ENCODE results near the gene VPS18.

DNA sequence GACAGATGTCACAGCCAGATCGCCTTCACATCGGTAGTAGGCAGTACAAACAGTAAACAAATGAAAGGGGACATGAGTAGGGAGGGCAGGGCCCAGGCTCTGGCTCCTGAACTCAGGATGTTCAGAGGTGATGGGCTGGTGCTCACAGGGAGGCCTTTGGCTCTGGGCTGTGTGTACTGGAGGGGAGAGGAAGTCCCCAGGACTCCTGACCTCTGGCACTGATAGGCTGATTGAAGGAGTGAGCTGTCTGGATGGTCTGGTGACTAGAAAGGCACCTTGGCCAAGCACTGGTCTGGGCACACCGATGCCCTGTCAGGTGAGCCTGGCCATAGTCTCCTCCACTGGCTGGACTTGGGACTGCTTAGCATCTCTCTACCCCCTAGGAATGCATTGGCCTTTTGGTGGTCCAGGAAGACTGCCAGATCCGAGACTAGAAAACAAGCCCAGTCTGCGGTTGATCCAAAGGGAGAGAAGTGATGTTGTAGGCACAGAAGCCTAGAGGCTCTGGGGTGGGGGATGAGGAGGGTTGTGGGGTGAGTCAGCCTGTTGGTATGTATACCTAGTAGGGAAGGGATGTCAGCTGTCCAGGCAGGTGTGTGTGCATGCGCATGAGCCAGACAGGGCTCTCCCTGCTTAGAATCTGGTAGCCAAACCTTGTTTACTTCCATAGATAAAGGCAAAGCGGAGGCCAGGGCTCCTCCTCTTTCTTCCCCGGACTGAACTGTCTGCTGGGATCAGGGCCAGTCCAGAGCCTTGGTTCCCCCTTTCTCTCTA, 48.6 kb upstream of the VPS18 start:
- TF ChIP-seq, protein P1, sequence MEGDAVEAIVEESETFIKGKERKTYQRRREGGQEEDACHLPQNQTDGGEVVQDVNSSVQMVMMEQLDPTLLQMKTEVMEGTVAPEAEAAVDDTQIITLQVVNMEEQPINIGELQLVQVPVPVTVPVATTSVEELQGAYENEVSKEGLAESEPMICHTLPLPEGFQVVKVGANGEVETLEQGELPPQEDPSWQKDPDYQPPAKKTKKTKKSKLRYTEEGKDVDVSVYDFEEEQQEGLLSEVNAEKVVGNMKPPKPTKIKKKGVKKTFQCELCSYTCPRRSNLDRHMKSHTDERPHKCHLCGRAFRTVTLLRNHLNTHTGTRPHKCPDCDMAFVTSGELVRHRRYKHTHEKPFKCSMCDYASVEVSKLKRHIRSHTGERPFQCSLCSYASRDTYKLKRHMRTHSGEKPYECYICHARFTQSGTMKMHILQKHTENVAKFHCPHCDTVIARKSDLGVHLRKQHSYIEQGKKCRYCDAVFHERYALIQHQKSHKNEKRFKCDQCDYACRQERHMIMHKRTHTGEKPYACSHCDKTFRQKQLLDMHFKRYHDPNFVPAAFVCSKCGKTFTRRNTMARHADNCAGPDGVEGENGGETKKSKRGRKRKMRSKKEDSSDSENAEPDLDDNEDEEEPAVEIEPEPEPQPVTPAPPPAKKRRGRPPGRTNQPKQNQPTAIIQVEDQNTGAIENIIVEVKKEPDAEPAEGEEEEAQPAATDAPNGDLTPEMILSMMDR (IDR thresholded peaks at IDR 0.05; ENCODE audit: low read depth, low read length) = no peak
- TF ChIP-seq POLR2A (IDR thresholded peaks at IDR 0.05; ENCODE audit: extremely low read depth, insufficient read length) = no peak
